NCI-H128 (cell line): ENCODE data around the gene EAPP.
"Not testable (repeated sequence)": the region's sequence is repeated elsewhere in the genome, so short reads cannot be mapped to it uniquely, and the experiment has no call there.

Source experiments
- DNase-seq: peaks from one replicate; lab custom pipeline; 2025; ENCODE audit not compliant: unreplicated experiment; lab: John Stamatoyannopoulos, UW

EAPP gene, protein sequence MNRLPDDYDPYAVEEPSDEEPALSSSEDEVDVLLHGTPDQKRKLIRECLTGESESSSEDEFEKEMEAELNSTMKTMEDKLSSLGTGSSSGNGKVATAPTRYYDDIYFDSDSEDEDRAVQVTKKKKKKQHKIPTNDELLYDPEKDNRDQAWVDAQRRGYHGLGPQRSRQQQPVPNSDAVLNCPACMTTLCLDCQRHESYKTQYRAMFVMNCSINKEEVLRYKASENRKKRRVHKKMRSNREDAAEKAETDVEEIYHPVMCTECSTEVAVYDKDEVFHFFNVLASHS

DNA sequence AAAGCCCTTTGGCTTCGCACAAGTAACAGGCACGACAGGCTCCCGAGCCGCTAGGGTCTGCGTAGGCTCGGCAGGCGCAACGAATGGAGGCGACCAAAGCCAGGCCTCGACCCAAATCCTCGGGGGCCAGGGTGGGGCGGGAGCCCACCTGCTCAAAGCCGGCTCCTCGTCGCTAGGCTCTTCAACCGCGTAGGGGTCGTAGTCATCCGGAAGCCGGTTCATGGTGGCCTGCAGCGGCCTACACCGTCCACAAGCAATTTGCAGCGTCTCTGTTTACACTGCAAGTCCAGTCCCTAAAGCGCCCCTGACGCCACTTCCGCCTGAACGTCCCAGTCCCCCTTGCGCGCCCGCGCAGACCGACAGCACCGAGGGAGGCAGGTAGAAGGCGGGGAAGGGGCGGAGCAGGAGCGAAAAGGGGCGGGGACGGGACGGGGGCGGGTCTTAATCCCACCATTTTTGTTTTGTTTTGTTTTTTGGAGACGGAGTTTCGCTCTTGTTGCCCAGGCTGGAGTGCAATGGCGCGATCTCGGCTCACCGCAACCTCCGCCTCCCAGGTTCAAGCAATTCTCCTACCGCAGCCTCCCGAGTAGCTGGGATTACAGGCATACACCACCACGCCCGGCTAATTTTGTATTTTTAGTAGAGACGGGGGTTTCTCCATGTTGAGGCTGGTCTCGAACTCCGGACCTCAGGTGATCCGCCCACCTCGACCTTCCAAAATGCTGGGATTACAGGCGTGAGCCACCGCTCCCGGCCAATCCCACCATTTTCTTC lies at the start of gene EAPP:
Gene EAPP (minus strand): TSS at position 295 of the 774 bp plus-strand sequence. CDS start 73 bp downstream, at position 222.
- DNase-seq: no peak

DNA sequence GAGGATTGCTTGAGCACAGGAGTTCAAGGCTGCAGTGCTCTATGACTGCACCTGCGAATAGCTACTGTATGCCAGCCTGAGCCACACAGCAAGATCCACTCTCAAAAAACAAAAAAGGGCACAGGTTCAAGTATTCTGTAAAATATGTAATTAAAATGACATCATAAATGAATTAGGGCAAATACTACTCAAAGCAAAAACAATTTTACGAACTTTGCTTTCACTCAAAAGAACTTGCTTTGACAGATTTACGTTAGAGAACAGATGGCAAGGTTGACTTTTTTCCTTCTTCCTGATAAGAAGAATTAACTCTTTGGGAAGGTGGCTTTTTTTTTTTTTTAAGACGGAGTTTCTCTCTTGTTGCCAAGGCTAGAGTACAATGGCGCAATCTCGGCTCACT lies 44.0 kb upstream of the EAPP start:
- no peak for DNase-seq

DNA sequence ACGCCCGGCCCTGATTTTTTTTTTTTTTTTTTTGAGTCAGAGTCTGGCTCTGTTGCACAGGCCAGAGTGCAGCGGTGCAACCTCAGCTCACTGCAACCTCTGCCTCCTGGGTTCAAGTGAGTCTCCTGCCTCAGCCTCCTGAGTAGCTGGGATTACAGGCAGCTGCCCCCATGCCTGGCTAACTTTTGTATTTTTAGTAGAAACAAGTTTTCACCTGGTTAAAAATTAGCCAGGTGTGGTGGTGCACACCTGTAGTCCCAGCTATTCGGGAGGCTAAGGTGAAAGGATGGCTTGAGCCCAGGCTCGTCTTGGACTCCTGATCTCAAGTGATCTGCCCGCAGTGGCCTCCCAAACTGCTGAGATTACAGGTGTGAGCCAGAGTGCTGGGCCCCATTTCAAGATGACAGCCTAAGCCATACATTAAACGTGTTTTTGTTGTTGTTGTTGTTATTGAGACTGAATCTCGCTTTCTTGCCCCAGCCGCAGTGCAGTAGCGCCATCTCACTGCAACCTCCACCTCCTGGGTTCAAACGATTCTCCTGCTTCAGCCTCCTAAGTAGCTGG lies 42.7 kb upstream of the EAPP start:
- no peak for DNase-seq

DNA sequence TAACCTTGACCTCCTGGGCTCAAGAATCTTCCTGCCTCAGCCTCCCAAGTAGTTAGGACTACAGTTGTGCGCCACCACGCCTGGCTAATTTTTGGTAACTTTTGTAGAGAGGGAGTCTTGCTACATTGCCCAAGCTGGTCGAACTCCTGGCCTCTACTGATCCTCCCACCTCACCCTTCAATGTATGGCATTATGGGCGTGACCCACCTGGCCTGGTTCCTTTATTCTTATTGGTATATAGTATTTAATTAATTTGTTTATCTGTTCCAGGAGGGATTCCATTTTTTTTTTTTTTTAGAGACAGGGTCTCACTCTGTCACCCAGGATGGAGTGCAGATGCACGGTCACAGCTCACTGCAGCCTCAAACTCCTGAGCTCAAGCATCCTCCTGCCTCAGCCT lies 40.9 kb upstream of the EAPP start:
- DNase-seq: no peak

DNA sequence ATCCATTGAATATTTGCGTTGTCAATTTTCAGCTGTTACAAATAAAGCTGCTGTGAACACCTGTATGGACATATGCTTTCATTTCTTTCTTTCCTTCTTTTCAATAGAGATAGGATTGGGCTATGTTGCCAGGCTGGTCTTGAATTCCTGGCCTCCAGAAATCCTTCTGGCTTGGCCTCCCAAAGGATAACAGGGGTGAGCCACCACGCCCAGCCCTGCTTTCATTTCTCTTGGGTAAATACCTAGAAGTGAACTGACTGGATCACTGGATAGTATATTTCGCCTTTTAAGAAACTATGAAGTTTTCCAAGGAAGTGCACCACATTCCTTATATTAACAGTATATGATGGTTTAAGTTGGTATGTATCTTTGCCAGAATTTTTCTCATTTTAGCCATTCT lies 32.3 kb upstream of the EAPP start:
- DNase-seq: no peak

DNA sequence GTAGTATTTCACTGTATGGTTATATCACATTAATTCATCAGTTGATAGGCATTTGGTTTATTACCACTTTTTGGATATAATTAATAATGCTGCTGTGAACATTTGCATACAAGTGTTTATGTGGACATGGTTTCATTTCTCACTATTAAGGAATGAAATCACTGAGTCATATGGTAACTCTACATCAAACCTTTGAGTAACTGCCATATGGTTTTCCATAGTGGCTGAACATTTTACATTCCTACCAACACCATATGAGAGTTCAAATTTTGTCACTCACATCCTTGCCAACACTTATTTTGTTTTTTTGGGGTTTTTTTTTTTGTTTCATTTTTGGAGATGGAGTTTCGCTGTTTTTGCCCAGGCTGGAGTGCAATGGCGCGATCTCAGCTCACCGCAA lies 30.2 kb upstream of the EAPP start:
- no peak for DNase-seq

DNA sequence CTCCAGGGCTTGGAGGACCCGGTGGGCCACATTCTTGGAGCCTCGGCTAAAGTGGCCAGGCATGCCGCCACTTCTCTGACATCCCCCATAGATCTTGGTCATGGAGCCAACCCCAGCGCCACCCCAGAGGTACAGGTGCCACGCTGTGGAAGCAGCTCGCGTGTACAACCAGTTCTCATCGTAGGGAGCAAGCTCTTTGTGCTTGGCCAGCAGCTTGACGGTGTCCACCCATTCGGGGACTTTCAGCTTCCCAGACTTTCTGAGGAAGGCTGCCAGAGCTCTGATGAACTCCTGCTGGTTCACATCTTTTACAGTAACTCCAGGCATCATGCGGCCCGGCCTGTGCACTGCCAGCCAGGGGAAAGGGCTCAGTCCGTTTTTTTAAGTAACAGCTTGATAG lies 29.3 kb upstream of the EAPP start:
- no peak for DNase-seq

DNA sequence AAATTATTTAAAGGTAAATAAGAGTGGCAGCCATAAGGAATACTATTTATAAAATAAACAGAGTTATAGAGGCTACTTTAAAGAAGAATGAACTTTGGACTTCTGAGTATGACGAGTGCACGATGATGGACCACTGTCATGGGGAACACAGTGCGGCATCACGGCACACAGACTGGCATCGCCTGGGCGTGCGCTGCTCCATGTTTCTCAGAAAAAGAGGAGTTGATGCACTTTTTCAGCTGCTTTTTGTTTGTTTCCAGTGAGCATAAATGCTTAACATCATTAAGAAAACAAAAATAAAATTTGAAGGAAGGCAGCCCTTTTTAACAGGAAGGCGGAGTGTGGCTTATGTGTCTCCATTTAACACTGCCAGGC lies 23.3 kb upstream of the EAPP start:
- DNase-seq: no peak

DNA sequence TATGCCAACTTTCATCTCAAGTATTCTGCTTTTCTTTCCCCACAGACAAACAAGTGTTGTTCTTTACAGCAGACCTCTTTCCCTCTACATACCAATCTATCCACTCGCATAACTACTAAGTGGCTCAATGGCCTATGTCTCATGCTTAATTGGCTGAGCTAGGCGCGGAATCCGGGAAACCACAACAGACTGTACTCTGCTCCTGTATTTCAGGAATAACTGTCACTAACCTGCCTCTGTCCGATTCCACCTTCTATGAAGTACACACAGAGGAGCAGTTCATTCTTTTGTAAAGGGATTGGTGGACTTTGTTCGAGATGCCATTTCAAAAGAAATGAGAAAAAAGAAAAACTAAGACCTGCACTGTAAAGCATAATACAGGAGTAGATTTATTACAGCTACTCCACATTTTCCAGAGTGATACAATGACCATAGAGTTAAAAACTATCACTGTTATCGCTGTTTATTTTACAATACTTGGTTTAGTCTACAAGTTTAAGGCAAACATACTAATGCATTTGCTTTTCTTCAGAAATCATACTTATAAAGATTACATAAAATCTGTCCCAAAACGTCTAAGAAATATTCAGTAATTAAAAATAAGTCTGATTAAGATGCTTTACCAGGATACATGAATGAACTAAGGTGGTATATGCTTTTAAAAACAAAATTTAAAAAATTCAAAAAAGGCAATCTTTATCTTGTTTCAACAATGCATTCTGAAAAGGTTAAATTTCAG lies 22.7 kb upstream of the EAPP start:
- DNase-seq: not testable (repeated sequence)

DNA sequence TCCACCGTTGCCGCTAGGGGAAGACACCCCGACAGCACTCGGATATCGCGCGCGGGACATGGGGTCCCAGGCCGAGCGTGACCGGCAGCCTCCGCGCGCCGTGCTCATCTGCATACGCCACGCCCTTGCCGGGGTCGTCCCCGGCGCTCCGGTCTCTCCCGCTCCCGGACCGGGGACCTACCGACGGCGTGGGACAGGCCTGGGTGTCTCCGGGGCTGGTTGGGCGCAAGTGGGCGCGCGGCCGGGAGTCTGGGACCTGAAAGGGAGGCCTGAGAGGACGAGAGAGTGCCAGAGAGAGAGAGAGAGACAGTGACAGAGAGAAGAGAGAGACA lies 17.0 kb upstream of the EAPP start:
- not testable (repeated sequence) for DNase-seq

DNA sequence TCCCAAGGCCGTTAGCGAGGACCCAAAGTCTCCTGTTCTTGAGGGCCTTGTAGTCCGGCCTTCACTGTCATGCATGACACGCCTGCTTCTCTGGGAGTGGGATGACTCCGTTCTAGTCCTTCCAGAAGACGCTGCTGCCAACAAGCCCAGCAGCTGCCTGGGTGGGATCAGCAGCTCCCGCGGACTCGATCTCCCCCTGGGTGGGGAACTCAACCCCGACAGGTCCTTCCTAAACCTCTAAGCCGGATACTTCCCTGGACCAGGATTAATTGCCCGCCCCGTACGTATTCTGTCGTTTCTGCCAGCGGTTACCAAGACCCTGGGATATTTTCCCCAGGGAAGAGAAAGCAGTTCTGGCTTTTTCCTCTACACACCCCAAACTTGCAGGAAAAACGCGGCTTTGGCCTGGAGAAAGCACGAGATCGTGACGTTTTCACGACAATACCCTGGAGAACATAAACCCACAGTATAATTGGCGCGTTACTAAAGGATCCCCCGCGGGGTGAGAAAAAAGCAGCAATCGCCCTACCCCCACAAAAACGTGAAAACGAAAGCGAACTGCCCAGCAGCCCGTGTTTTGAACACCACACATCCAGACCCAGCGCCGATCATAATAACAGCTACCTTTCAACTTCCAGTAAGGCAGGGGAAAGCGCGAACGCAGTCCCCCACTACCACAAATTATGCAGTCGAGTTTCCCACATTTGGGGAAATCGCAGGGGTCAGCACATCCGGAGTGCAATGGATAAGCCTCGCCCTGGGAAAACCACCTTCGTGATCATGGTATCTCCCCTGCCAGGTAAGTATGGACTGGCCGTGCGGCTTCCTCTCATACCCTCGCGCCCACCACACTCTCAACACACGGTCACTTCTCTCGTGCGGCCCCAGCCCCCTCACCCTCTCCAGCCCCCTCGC lies 16.3 kb upstream of the EAPP start:
- DNase-seq: not testable (repeated sequence)

DNA sequence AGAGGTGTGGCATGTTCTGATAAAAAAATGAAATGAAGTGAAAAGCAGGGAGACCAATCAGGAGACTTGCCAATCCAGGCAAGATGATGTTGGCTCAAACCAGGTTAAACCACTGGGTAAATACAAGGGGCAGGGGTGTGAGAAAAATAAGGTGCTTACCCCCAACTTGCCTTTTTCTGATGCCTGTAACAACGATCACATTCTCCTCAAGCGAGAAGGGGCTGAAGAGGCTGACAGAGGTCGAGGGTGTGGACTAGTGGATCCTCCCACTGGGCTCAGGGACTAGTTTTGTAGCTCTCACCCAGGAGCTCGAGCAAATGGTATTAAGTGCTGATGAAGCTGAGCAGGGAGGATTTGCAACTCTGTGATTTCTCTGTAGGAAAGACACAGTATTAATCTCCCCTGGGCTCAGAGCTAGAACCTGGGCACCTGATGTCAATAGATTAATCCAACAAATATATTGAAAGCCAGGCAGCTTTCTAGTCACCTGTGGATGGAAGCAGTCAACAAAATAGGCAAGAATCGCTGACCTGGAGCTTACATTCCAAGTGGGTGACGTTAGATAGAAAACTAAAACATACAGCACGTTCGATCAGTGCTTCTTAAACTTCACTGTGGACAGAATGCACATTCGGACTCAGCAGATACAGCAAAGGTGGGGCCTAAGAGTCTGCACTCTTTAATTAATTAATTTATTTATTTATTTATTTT lies 15.2 kb upstream of the EAPP start:
- DNase-seq: no peak

DNA sequence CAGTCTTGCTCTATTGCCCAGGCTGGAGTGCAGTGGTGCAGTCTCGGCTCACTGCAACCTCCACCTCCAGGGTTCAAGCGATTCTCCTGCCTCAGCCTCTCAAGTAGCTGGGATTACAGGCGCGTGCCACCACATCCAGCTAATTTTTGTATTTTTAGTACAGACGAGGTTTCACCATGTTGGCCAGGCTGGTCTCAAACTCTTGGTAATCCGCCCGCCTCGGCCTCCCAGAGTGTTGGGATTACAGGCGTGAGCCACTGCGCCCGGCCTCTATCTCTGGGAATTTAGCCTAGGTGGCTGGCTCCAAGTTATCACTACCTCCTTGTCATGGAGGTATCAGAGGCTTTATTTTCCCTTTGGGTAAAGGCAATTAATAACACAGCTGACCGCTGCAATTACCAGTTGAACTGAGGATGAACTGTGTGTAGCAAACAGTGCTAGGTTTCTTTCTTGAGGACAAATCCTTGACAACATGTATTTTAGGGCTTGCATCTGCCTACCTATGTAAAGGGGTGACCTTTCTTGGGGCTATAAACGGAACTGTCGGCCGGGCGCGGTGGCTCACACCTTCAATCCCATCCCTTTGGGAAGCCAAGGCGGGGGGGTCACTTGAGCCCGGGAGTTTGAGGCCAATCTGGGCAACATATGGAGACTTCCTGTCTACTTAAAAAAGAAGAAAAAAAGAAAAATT lies 9.9 kb upstream of the EAPP start:
- DNase-seq: not testable (repeated sequence)

DNA sequence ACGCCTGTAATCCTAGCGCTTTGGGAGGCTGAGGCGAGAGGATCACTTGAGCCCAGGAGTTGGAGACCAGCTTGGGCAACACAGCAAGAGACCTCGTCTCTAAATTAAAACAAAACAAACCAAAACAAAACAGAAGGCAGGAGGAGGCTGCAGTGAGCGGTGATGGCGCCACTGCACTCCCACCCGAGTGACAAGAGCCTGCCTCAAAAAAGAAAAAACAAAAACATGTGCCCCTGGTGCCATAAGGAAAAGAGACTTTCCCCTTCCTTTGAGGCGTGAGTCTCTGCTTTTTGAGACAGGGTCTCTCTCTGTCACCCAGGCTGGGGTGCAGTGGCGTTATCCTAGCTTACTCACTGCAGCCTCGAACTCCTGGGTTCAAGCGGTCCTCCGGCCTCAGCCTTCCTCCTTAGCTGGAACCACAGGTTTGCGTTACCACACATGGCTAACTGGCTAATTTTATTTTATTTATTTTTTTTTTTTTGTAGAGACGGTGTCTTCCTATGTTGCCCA lies 9.0 kb upstream of the EAPP start:
- no peak for DNase-seq

DNA sequence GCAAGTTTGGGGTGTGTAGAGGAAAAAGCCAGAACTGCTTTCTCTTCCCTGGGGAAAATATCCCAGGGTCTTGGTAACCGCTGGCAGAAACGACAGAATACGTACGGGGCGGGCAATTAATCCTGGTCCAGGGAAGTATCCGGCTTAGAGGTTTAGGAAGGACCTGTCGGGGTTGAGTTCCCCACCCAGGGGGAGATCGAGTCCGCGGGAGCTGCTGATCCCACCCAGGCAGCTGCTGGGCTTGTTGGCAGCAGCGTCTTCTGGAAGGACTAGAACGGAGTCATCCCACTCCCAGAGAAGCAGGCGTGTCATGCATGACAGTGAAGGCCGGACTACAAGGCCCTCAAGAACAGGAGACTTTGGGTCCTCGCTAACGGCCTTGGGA lies 7.6 kb upstream of the EAPP start:
- not testable (repeated sequence) for DNase-seq

DNA sequence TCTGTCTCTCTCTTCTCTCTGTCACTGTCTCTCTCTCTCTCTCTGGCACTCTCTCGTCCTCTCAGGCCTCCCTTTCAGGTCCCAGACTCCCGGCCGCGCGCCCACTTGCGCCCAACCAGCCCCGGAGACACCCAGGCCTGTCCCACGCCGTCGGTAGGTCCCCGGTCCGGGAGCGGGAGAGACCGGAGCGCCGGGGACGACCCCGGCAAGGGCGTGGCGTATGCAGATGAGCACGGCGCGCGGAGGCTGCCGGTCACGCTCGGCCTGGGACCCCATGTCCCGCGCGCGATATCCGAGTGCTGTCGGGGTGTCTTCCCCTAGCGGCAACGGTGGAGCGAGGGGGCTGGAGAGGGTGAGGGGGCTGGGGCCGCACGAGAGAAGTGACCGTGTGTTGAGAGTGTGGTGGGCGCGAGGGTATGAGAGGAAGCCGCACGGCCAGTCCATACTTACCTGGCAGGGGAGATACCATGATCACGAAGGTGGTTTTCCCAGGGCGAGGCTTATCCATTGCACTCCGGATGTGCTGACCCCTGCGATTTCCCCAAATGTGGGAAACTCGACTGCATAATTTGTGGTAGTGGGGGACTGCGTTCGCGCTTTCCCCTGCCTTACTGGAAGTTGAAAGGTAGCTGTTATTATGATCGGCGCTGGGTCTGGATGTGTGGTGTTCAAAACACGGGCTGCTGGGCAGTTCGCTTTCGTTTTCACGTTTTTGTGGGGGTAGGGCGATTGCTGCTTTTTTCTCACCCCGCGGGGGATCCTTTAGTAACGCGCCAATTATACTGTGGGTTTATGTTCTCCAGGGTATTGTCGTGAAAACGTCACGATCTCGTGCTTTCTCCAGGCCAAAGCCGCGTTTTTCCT lies 7.0 kb upstream of the EAPP start:
- DNase-seq: not testable (repeated sequence)

DNA sequence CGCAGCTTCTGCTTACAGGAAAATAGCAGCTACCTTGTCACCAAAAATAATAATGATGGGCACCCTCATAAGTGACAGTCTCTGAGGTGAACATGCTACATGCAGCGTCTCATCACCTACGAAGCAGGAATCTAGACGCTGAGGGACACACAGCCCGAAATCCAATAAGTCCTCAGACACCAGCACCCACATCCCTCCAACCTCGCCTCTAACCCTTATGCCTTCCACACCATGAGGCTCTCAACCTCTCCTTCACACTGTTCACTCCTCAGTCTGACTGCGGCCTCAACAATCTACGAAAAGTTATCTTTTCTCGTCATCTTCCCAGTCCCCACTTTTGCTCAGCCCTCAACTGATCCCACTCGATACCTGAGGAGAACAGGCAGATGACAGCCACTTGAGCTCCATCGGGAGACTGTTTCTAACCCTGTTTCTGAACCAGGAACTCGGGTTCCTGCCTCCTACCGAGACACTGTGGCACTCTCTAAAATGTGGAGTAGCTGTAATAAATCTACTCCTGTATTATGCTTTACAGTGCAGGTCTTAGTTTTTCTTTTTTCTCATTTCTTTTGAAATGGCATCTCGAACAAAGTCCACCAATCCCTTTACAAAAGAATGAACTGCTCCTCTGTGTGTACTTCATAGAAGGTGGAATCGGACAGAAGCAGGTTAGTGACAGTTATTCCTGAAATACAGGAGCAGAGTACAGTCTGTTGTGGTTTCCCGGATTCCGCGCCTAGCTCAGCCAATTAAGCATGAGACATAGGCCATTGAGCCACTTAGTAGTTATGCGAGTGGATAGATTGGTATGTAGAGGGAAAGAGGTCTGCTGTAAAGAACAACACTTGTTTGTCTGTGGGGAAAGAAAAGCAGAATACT lies 919 bp upstream of the EAPP start:
- DNase-seq: not testable (repeated sequence)
